Stimulated activated CD4-positive, alpha-beta T cell treated with anti-CD3 and anti-CD28 coated beads, TNF-alpha, amount 100 ng/mL, for 48 hours (primary cell): ENCODE measurements around the gene ETV7.

Experiments used
- DNase-seq, 3 donors: peaks; one replicate each; pipeline ENCODE4 v3.0.0-alpha.2; 2020; ENCODE audit warnings: low read depth in 3 of 3

ETV7 gene

GRCh38 chr6:36320475-36320874 is 67.0 kb downstream of the ETV7 start:
- DNase-seq, result no peak

DNA sequence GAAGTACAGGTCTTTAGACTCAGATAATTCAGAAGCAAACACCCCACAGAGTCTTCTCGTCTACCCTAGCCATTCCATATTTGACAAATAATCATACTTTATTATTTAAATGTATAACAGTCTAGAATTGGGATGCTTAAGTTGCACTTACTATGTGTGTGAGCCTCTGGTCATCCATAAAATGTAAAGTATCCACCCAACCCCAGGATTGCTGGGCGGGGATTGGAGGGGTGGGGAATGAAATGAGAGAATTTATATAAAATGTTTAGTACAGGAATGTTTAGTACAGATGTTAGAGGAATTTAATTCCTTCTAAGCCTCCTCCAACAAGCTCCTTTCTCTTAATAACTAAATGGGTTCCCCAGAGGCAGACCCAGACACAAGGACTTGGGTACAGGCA is 67.6 kb downstream of the ETV7 start:
- DNase-seq, result no peak

GRCh38 chr6:36319436-36319762 is 68.1 kb downstream of the ETV7 start:
- no peak for DNase-seq

GRCh38 chr6:36318690-36319435 is 68.6 kb downstream of the ETV7 start:
- DNase-seq, result no peak

DNA sequence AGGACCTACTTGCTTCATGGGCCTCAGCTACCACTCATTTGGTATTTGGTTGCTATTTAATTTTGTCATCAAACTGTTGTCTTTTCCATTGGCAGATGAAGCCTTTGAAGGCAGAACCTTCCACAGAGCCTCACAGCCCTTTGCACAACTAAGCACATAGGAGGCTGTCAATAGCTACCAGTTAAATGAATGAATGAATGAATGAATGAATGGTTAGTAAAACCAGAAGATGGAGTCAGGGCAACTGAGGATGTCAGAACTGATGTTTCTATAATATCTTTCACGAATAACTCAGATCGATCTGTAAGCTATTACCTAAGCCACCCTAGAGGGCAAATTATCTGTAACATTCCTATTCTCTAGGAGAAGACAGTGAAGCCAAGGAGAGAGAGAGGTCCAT is 69.8 kb downstream of the ETV7 start:
- DNase-seq, result no peak
